ENCODE results near the gene ITPA.

DNA sequence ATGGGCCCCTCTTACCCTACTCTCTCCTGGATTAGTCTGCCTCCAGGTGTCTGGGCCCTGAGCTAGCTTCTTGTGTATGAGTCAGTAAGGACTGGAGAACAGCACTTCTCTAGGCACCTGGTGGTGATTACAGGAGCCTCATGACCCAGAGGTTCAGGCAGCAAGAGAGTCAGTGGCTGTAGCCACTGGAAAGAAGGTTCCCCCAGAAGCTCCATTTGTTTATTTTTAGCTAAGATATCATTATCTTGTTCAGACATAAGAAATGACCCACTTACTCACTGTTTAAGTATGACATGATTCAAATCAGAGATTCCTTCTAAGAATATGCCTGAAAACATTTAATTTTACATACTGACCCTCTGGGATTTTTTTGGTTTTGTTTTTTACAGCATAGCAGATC, 53.3 kb downstream of the ITPA start:
- TF ChIP-seq POLR2A (IDR thresholded peaks at IDR 0.05) (no peak), EP300 (IDR thresholded peaks at IDR 0.05) (no peak)
- TF ChIP-seq, protein P1, sequence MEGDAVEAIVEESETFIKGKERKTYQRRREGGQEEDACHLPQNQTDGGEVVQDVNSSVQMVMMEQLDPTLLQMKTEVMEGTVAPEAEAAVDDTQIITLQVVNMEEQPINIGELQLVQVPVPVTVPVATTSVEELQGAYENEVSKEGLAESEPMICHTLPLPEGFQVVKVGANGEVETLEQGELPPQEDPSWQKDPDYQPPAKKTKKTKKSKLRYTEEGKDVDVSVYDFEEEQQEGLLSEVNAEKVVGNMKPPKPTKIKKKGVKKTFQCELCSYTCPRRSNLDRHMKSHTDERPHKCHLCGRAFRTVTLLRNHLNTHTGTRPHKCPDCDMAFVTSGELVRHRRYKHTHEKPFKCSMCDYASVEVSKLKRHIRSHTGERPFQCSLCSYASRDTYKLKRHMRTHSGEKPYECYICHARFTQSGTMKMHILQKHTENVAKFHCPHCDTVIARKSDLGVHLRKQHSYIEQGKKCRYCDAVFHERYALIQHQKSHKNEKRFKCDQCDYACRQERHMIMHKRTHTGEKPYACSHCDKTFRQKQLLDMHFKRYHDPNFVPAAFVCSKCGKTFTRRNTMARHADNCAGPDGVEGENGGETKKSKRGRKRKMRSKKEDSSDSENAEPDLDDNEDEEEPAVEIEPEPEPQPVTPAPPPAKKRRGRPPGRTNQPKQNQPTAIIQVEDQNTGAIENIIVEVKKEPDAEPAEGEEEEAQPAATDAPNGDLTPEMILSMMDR (IDR thresholded peaks at IDR 0.05) = no peak
